Osteoblast (primary cell): ENCODE data around the gene TMEM145. TPM values are rescaled to one million over a fixed set of nuclear protein-coding genes. Genes with fewer than 3 reads are reported as not detected.
A peak's percentile ranks its signal among the peaks of the same experiment; 100 is the strongest.

Experiments used
- DNase-seq: peaks from one replicate; pipeline ENCODE4 v3.0.0; 2011; ENCODE audit warnings: low spot score, mixed read lengths; ENCODE audit not compliant: insufficient read length; ENCODE audit errors: missing footprints
- H2AFZ ChIP-seq: 2 replicates; pipeline ENCODE4 v1.6.0; 2011; ENCODE audit warnings: mild to moderate bottlenecking, low read length
- H3K27ac ChIP-seq: 2 replicates; pipeline ENCODE4 v1.5.1; 2011; ENCODE audit warnings: mild to moderate bottlenecking, low read depth, low read length, moderate library complexity
- H3K27me3 ChIP-seq: 2 replicates; pipeline ENCODE4 v1.6.0; 2012; ENCODE audit warnings: mild to moderate bottlenecking, control low read depth, inconsistent platforms, low read length, moderate library complexity; ENCODE audit not compliant: insufficient read depth
- H3K36me3 ChIP-seq: 2 replicates; pipeline ENCODE4 v1.5.1; 2011; ENCODE audit warnings: mild to moderate bottlenecking, low read length, control low read depth, moderate library complexity; ENCODE audit not compliant: insufficient read depth
- H3K4me1 ChIP-seq: 2 replicates; pipeline ENCODE4 v1.5.1; 2011; ENCODE audit warnings: mild to moderate bottlenecking, low read length, control low read depth, moderate library complexity; ENCODE audit not compliant: insufficient read depth
- H3K4me2 ChIP-seq: 2 replicates; pipeline ENCODE4 v1.6.0; 2011; ENCODE audit warnings: mild to moderate bottlenecking, low read length; ENCODE audit not compliant: insufficient read depth
- H3K4me3 ChIP-seq: fragments of 200-600 bp; sonication (generic); 3 replicates; pipeline ENCODE4 v1.5.1; 2012; ENCODE audit warnings: mild to moderate bottlenecking, low read length, inconsistent platforms; ENCODE audit not compliant: insufficient read depth
- H3K79me2 ChIP-seq: 2 replicates; pipeline ENCODE4 v1.6.0; 2012; ENCODE audit warnings: mild to moderate bottlenecking, low read length, control low read depth, inconsistent platforms; ENCODE audit not compliant: insufficient read depth
- H3K9me3 ChIP-seq: 2 replicates; pipeline ENCODE4 v1.5.1; 2011; ENCODE audit warnings: low read depth, low read length, control low read depth
- H4K20me1 ChIP-seq: 2 replicates; pipeline ENCODE4 v1.6.0; 2012; ENCODE audit warnings: mild to moderate bottlenecking, low read length, control low read depth; ENCODE audit not compliant: insufficient read depth
- total RNA-seq: library from RNA; depleted of rRNA; stranded (reverse); fragments of >200 nt; gene quantifications from 2 replicates; pipeline ENCODE4 v1.2.3, GENCODE V29; 2012
- TF ChIP-seq, protein P1 (sequence below): IDR thresholded peaks from 2 replicates; pipeline ENCODE4 v1.5.1; 2011; ENCODE audit warnings: mild to moderate bottlenecking, low read depth, low read length, moderate library complexity; ENCODE audit errors: extremely low read depth

Gene TMEM145
- total RNA-seq, 1 donor: not detected

DNA sequence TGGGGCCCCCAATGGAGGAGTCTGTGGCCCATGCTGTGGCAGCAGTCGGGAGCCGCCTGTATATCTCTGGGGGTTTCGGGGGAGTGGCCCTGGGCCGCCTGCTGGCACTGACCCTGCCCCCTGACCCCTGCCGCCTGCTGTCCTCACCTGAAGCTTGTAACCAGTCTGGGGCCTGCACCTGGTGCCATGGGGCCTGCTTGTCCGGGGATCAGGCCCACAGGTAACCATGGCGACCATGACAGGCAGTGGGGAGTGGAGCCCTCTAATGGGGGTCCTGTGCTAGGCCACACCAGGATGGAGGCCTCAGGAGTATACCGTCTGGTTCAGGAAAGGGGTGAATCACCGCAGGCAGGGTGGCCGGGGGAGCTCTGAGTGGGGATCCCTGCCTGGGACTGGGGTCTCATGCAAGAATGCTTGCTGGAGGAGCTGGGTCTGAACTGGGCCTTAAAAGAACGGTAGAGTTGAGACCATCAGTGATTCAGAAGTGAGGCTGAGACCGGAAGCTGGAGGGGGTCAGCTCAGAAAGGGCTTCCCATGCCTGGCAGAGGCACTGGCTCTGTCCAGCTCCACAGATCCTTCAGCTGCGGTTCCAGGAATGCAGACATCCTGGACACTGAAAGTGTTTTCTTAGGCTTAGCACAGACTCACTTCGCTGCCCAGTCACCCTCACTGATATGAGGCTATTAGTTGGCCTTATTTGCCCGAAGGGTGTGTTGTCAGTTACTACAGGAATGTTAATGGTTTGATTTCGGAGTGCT lies 47.9 kb downstream of the TMEM145 start:
- no peak overlapping the region for H3K27ac ChIP-seq
- H3K79me2 ChIP-seq: no peaks in the 10 kb centered on the region
- no peaks in the 10 kb centered on the region for H3K27me3 ChIP-seq
- no peaks in the 10 kb centered on the region for H3K4me1 ChIP-seq
- no peaks in the 10 kb centered on the region for H3K9me3 ChIP-seq
- H4K20me1 ChIP-seq: no peaks in the 10 kb centered on the region
- TF ChIP-seq, protein P1, sequence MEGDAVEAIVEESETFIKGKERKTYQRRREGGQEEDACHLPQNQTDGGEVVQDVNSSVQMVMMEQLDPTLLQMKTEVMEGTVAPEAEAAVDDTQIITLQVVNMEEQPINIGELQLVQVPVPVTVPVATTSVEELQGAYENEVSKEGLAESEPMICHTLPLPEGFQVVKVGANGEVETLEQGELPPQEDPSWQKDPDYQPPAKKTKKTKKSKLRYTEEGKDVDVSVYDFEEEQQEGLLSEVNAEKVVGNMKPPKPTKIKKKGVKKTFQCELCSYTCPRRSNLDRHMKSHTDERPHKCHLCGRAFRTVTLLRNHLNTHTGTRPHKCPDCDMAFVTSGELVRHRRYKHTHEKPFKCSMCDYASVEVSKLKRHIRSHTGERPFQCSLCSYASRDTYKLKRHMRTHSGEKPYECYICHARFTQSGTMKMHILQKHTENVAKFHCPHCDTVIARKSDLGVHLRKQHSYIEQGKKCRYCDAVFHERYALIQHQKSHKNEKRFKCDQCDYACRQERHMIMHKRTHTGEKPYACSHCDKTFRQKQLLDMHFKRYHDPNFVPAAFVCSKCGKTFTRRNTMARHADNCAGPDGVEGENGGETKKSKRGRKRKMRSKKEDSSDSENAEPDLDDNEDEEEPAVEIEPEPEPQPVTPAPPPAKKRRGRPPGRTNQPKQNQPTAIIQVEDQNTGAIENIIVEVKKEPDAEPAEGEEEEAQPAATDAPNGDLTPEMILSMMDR: no peak
- peaks cover 9% of the 10 kb centered on the region for H3K36me3 ChIP-seq
- no peak overlapping the region for H3K4me3 ChIP-seq
- no peak overlapping the region for H3K4me2 ChIP-seq
- H2AFZ ChIP-seq: no peak overlapping the region
- DNase-seq: peak; percentile 87

DNA sequence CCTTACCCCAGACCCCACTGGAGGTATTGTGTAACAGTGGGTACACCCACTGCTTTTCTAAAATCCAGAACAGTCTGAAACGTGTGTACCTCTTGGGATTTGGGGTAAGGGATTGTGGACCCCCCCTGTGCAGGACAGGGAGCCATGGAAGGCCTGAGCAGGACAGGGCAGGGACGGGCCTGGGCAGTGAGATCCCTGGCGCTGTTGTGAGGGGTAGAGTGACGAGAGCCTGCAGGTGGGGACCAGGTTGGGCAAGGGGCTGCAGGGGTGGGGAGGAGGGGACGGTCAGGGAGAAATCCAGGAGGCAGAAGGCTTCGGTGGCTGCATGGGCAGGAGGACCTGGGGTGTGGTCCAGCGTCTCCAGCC lies 48.4 kb downstream of the TMEM145 start:
- no peaks in the 10 kb centered on the region for H3K79me2 ChIP-seq
- TF ChIP-seq, protein P1: no peak
- H3K9me3 ChIP-seq: no peaks in the 10 kb centered on the region

DNA sequence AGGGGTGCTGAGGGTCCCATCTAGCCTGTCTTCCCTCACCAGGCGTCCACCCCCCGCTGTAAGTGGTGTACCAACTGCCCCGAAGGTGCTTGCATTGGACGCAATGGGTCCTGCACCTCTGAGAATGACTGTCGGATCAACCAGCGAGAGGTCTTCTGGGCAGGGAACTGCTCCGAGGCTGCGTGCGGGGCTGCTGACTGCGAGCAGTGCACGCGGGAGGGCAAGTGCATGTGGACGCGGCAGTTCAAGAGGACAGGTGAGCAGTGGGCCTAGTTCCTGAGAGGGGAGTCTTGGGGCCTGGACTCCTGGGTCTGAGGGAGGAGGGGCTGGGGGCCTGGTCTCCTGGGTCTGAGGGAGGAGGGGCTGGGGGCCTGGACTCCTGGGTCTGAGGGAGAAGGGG lies 49.2 kb downstream of the TMEM145 start:
- Histone ChIP-seq H2AFZ (no peak overlapping the region), H3K27me3 (no peaks in the 10 kb centered on the region), H3K27ac (no peak overlapping the region)

More for the DNA sequence above, 48.4 kb downstream of the TMEM145 start:
- H3K4me1 ChIP-seq: no peaks in the 10 kb centered on the region
- DNase-seq: no peak
- peaks cover 9% of the 10 kb centered on the region for H3K36me3 ChIP-seq
- H4K20me1 ChIP-seq: no peaks in the 10 kb centered on the region
- H3K27ac ChIP-seq: no peak overlapping the region
- no peaks in the 10 kb centered on the region for H3K27me3 ChIP-seq
- no peak overlapping the region for H3K4me2 ChIP-seq
- no peak overlapping the region for H3K4me3 ChIP-seq
- no peak overlapping the region for H2AFZ ChIP-seq

DNA sequence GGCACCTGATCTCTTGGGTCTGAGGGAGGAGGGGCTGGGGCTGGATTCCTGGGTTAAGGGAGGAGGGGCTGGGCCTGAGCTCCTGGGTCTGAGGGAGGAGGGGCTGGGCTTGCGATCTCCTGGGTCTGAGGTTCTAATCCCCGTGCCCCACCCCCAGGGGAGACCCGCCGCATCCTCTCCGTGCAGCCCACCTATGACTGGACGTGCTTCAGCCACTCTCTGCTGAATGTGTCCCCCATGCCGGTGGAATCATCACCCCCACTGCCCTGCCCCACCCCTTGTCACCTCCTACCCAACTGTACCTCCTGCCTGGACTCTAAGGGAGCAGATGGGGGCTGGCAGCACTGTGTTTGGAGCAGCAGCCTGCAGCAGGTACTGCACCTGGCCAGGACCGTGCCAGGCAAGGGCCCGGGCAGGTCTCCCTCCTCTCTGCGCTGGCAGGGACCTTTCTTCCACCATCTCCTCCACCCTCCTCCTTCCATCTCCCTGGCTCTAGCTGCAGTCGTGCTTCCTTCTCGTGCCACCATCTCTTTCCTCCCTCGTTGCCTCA lies 49.9 kb downstream of the TMEM145 start:
- H3K4me1 ChIP-seq: no peaks in the 10 kb centered on the region
- TF ChIP-seq, protein P1: no peak
- no peak overlapping the region for H2AFZ ChIP-seq
- H3K36me3 ChIP-seq: peaks cover 9% of the 10 kb centered on the region
- H3K4me3 ChIP-seq: no peak overlapping the region
- H4K20me1 ChIP-seq: no peaks in the 10 kb centered on the region
- no peaks in the 10 kb centered on the region for H3K27me3 ChIP-seq
- no peak overlapping the region for H3K27ac ChIP-seq
- no peaks in the 10 kb centered on the region for H3K79me2 ChIP-seq
- peak; percentile 65 for DNase-seq
- no peaks in the 10 kb centered on the region for H3K9me3 ChIP-seq
- no peak overlapping the region for H3K4me2 ChIP-seq

More for the DNA sequence above, 49.2 kb downstream of the TMEM145 start:
- Histone ChIP-seq H3K9me3 (no peaks in the 10 kb centered on the region), H3K4me2 (no peak overlapping the region), H3K36me3 (peaks cover 9% of the 10 kb centered on the region), H3K4me1 (no peaks in the 10 kb centered on the region), H3K79me2 (no peaks in the 10 kb centered on the region), H3K4me3 (no peak overlapping the region), H4K20me1 (no peaks in the 10 kb centered on the region)
- DNase-seq: peak; percentile 42
- TF ChIP-seq, protein P1: no peak
